GM19351 (cell line): ENCODE measurements around the gene PRR16.

Source experiments
- ATAC-seq: cut with Tn5 transposase; IDR thresholded peaks from one replicate; pipeline ENCODE4 v1.9.1; 2021; ENCODE audit warnings: mild to moderate bottlenecking, moderate library complexity; ENCODE audit not compliant: unreplicated experiment

Gene PRR16

DNA sequence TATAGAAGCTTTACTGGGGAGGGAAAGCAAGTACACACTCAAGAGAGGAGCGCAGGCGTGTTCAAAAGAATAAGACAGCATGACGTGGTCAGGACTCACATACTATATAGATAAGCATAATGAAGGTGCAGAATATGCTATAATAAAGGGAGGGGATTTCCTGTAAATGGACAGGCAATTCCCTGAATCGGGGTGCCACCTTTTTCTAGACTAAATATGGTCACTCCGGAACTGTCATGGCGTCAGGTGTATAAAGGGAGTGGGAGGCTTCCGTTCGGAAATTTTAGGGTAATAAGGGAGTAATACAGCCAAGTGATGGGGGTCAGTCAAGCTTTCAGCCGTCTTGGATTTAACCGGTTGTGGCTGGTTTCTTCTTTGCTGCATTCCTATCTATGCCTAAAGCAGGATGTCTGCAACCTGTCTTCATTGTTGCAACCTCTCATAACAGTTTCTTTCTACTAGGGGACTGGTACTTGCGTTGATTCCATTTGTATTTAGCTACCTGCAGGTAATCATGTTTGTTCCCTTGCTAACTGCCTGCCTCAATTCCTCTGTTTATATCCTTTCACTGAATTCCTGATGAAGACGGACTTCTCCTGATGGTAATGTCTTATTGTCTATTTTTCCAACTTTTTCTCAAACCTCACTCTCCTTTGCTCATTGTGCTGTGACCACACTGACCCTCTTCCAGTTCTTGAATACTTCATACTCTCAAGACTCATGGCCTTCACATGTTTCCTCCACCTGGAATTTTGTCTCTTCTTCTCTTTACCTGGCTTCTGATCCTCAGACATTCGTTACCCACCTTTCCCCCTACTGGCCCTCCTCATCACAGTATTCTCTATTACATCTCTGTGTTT, 48.9 kb downstream of the PRR16 start:
- no peak for ATAC-seq

DNA sequence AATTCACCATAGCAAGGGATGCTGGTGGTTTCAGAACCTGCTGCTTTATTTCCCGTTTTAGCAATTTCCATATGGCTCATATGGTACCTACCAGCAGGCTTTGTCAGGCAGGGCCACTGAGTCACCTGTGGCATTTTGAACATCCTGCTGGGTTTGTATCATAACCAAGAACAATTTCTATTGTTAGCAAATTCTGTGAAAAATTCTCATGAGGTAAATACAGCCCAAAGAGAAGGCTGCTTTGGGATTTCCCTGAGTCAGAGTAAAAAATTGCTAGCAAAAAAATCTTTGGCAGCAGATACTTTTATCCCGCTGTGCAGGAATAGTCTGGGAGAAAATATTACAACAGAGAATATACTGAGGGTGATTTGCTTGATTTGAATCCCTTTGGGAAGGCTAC, 52.7 kb downstream of the PRR16 start:
- no peak for ATAC-seq

DNA sequence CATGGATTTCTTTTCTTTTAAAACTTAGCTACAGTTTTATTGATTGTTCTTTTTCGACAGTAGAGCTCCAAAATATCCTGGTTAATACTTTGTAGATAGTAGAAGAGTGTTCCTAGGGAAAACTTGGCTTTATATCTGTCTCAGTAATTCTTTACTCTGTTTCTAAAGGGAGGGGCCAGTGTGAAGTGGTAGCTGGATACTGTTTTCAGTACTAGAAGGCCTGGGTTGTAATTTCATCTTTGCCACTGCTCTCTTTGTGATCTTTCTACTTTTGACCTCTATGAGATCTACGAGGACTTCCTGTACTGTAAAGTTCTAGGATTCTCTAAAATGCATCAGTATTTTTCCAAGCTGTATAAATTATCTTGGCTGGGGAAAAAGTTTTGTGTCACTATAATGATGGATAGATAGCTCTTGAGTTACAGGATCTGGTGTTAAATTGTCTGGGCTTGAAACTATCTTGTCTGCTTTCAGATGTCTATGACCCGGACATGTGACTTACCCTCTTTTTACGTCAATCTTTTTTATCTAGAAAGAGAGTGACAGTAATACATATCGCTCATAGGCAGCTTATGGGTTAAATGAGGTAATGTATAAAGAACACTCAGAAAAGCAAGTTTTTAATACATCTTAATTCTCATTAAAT, 53.6 kb downstream of the PRR16 start:
- ATAC-seq: no peak

DNA sequence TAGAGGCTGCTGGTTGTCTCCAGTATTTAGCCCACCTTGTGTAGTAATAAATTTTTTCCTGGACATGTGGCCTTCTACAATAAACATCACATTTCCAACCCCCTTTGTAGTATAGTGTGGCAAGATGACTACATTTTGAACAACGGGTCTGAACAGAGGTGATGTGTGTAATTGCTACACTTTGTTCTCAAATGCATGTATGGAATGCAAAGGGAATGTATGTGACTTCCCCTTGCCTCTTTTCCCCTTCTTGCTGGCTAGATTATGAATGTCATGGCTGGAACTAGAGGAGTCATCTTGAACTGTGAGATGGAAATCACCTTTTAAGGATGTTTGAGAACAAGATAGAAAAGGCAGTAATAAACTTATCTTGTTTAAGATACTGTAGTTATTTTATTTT, 54.5 kb downstream of the PRR16 start:
- ATAC-seq: no peak

DNA sequence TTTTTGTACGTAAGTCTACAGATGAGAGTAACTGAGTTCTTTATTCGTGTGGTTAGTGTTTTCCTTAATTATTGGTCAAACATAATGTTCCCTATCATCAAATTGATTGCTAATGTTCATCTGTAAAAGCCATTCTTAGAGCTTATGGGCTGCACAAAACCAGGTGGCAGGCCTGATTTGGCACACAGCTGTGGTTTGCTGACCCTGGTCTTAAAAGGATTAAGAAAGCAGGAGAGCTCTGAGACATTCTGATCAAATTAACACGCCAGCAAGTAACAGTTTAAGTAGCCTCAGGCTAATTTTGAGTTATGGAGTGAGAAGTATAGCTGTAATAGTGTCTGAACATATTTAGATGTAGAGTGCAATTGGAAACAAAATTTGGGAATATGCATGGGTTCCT, 63.2 kb downstream of the PRR16 start:
- ATAC-seq: no peak

DNA sequence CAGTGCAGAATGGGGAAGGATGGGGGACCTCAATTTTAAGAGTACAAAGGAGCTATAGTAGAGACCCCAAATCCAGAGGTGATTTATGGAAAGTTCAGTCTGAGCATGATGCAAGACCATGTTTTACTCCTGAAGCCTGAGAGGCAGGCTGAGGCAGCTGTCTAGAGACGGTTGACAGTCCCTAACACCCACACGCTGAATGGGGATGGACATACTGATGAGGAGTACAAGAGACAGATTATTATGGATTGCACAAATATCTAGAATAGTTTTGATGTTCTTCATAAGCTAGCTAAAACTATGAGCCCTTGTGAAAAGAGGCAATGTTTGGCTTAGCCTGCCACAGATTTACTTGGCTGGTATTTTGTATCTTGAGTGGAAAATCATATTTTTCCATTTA, 64.5 kb downstream of the PRR16 start:
- ATAC-seq: no peak

DNA sequence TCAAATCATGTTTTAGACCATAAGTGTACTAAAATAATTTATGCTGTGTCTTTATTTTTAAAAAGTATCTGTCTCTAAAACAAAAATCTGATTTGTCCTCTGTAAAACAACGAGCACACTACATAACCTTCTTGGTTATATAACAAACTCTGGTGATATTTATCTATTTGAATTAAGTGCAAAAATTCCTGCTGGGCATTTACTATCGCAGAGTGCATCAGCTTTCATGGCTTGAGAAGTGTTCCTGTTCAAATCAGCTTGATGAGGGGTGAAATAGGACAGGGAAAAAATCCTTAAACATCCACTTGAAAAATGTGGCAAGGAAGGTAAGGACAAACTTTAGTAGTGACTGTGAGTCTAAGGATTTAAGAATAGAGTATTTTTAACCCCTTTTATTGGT, 65.3 kb downstream of the PRR16 start:
- no peak for ATAC-seq

DNA sequence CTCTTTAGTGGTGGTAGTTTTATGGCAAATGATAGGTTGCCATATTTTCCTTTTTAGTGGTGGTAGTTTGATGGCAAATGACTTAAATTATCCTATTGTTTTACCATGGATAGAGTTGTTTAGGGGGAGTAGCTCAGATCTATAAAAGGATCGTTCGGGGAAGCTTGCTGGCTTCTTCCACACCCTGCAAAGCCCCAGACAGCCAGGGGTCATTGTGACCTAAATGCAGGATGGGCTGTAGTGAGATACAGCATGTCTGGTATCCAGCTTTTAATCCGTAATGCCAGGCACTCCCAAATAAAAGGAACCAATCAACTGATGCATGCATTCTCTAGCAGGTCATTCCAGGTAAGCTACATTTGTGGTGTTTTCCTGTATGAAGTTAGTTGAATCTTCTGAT, 67.1 kb downstream of the PRR16 start:
- ATAC-seq: no peak

DNA sequence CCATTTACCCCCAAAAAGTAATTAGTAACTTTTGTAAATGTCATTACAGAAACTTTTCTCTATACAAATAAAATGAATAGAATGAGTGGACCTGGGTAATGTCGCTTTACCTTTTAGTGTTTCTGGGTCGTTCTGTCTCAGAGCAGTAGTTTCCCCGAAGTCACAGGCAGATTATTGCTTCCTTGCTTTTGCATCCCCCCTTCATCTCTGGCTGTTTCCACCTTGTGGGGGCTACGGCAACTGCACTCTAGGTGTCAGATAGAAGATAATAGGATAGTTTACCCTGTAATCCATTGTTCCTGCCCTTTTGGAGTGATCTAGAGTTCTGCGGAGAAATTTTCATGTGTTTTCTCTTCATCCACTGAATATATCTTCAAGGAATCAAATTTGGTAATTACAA, 68.7 kb downstream of the PRR16 start:
- no peak for ATAC-seq

DNA sequence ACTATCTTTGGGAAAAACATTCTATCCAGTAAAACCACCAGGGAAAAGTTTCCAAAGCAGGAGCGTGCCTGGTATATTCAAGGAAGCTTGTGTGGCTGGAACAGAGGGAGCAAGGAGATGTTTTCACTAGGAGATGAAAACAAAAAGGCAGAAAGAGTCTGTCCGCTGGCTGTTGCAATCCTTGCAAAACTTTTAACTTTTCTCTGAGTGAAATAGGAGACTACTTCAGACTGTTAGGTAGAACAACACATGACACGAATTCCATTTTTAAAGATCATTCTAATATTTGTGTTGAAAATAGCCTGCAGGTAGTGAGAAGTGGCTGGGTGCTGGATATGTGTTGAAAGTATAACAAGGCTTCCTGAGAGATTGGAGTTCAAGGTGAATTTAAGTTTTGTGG, 69.5 kb downstream of the PRR16 start:
- ATAC-seq: no peak

DNA sequence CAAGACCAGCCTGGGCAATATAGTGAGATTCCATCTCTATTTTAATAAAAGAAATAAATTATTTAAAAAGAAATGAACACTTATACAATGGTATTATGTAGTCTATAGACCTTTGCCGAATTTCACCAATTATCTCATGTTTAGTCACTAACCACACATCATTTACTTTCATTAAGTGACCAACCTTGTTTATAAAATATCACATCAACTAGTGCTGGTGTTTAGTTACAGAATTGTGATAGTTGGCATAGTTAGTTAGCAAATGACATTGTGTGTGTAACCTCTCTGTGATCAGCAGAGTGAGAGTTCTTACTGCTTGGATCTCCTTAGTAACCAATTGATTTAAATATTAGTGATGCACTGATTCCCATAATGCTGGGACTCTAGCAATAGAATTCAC, 71.8 kb downstream of the PRR16 start:
- no peak for ATAC-seq

DNA sequence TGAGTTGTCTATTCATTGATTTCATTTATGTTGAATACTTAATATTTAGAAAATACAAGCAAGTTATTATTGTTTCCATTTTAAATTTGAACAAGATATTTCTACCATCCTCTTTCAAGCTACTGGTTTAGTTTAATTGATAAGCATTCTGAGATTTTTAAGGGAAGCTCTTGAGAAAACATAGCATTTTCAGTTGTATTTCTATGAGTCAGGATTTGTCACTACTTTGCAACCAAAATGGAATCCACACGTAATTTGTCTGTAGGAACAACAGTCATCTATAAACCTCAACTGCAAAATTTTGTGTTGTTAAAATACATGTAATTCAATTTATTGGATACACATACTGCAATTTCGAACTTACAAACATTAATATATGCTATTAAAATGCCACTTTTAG, 74.0 kb downstream of the PRR16 start:
- ATAC-seq: no peak

DNA sequence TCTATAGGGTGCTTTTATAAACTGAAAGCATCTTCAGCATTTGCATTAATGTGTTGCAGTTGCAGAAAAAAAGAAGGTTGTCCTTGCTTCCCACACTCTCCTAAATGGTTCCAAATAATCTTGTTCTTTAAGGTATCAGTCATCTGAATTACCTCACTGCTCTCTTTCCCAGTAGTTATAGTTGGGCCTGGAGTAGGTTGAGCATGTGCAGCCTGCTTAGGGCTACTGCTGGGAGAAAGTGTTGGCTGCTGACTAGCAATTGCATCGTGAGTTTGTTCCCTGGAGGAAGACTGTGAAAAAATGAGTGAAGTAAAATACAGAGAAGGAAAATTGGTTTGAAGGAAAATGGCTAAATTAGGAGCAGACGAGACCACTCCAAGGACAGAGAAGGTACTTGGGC, 74.5 kb downstream of the PRR16 start:
- no peak for ATAC-seq

DNA sequence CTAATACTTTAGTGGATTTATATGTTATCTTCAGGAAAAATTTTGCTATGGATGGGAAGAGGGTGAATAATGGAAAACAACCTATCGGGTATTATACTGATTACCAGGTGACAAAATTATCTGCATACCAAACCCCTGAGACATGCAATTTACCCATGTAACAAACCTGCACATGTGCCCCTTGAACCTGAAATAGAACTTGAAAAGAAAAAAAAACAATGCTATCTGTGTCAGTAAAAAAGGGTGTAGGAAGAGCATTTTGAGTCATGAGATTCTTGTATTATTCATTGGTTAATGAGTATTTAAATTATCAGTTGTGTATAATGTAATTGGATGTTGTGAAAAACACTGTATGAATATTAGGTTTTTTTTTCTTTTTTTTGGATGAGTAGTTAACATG, 75.4 kb downstream of the PRR16 start:
- ATAC-seq: no peak

DNA sequence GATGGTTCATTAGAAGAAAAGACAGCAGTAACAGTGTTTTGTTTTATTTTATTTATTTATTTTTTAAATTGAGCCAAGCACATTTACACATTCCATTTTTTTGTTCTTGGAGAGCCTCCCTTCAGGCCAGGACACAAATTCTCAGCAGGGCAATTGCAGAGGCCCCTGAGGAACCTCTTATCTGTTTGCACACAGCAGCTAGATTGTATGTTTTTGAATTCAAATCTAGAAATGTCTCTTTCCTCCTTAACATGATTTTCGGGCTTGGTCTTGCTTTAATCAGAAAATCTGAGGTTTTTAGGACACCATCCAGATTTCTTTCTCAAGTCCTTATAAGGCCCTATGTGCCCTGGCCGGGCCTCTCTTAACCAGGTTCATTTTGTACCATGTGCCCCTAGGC, 76.0 kb downstream of the PRR16 start:
- ATAC-seq: no peak

DNA sequence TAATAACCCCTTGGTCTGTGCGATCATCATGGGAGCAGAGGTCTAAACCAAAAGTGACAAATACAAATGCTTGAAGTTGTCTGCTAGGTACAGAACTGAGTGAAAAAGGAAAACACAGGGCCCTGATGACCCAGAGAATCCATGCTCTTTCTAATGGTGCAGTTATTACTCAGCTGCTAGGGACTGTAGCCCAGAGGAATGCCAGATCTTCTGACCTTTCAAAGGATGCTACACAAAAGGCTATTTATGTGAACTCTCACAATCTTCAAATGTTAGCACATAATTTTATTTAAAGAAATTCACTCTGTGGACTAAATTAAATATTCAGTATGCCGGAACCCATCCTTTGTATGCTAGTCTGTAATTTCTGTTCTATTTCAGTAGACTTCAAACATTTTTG, 79.9 kb downstream of the PRR16 start:
- no peak for ATAC-seq

DNA sequence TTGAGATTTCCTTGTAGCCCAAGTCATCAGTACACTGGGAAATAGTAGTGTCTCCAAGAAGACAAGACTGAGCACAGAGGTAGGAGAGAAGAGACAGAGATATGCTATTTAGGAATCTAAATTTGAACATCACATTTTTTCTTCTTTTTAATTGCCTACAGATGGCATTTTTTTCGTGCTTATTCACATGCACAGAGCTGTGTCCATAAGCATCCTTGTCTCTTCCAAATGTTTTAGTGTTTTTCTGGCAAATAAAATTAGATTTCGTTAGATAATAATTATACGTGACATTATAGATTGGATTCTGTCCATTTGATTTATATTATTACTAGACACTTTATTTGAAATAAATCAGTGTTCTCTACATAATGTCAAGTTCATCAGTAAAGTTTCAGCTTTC, 80.9 kb downstream of the PRR16 start:
- ATAC-seq: no peak

DNA sequence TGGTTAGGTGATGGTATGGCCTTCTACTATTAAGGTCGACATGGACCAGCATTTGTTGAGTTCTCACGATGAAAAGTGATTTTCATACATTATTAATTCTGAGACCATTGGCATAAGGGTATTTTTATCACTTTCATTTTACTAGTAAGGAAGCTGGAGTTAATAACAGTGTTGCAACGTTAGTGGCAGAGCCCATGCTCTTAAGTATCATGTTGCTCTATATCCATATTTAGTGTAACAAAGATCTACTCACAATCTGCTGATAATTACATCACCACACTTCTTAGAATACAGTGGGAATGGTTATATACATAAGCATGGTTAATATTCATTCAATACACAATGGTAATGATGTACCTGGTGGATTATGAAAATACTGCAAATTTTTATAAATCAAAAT, 81.9 kb downstream of the PRR16 start:
- ATAC-seq: no peak

DNA sequence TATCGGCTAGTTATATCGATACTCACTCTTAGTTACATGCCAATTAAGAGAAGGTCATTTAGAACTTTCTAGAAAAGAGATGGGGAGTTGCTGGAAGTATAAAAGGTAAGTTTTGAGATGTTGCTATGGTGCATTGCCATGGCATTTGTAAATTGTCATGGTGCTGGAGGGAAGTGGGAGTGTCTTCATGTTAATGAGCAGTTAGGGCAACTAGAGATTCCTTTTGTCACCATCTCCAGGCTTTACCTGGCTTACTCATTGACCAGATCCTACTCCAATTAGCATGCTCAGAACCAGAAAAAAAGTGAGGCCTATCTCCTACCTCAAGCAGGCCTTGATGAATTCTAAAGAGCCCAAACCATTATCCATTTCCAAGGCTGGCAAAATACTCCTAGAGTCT, 82.8 kb downstream of the PRR16 start:
- ATAC-seq: no peak

DNA sequence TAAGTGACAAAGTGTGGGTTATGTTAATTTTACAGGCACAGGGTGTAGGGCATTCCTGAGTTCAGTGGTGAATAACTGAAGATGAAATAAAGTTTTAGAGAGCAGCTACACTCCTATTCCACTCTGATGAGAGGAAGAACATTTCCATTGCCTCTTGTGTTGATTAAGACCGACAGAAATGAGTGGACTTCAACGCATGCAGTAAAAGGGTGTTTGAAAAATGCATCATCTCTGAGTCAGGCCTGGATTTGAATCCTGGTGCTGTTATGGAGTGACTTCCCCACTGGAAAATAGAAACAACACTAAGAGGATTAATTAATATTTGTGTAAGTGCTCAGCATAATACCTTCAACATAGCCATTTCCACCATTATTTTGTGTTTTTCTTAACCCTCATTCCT, 86.3 kb downstream of the PRR16 start:
- no peak for ATAC-seq

DNA sequence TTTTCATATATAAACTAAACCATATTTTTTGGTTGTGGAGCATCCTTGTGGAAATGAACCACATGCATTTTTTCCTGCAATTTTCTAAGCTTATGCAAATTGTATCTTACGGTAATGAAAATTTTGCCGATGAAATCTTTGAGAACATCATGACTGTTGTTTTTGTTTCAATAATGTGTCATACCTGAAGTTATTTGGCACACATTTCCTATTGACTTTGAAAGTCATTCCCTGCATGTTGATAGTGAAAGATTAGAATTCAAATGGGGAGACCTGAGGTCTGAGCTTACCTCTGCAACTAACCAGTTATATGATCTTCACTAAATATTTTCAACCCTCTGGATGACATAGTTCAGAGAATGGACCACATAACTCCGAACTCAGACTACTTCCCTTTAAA, 88.5 kb downstream of the PRR16 start:
- ATAC-seq: no peak

DNA sequence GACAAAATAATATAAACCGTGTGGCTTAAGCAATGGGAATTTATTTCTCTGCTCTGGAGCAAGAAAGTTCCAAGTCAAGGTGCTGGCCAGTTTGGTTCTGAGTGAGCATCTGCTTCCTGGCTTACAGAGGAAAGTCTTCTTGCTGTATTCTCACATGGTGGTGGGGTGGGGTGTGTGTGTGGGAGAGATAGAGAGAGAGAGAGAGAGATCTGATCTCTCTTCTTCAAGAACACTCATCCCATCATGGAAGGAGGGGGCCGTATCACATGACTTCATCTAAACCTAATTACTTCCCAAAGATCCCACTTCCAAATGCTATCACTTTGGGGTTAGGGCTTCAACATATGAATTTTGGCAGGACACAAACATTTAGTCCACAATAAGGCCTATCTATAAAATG, 91.2 kb downstream of the PRR16 start:
- no peak for ATAC-seq

DNA sequence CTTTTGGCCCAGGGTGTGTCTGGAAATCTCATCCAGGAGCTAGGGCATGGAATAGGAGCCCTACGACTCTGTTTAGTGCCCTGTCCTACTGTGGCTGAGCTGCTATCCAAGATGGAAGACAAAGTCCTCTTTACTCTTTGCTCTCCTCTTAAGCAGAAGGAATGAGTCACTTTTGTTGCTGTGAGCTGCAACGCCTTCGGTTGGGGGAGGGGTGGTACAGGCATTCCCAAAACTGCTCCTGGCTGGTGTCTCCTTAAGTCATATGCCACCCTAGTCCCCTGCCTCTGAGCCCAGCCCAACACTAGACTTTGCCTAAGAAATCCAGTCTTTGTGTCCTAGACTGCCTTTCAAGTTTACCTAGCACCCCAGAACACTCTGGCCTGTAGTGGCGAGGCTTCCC, 99.9 kb downstream of the PRR16 start:
- ATAC-seq: no peak
